ENCODE data around the gene AFF3. TPM values are rescaled to one million over a fixed set of nuclear protein-coding genes. Genes with fewer than 3 reads are reported as not detected.

Gene AFF3
- total and polyA plus RNA-seq, 4 donors, result 0.48 to 5.3 (median 2.3) TPM

DNA sequence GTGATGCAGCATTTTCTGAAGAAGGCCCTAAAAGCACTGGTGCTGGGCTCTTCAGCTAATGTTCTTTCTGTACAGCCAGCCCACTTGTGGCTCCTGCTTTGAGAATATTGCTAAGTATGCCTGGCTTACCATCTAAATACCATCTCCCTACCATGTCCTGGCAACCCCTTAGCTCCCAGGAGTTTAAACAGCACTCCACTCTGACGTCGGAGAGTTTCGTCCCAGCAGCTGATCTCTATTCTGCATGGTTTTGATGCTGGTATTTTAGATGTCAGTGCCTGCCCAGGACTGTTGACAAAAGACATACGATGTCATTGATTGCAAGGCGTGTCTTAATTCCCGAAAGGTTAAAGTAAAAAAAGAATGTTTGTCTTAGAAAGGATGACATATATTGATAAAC lies 47.0 kb upstream of the AFF3 start:
- H3K36me3 ChIP-seq (ENCODE audit: control insufficient read depth in 4 of 4, insufficient read depth in 3 of 4, low read depth in 1 of 4, low read length in 3 of 4), result no peaks in the 10 kb centered on the region
- no peak overlapping the region for H3K4me3 ChIP-seq (ENCODE audit: low read depth in 1 of 3, low read length in 3 of 3)
- whole genome bisulfite sequencing, result 85% methylated on average over 6 of the region's 6 CpGs
- no peak for DNase-seq (ENCODE audit: low spot score)
- no peaks in the 10 kb centered on the region for H3K9me3 ChIP-seq (ENCODE audit: control insufficient read depth in 4 of 4, low read length in 3 of 4)
- no peaks in the 10 kb centered on the region for H3K4me1 ChIP-seq (ENCODE audit: control insufficient read depth in 4 of 4, insufficient read depth in 4 of 4, low read length in 3 of 4)
- TF ChIP-seq FOXA2 (IDR thresholded peaks at IDR 0.05) (no peak), JUND (IDR thresholded peaks at IDR 0.05) (no peak), YY1 (IDR thresholded peaks at IDR 0.05) (no peak), TAF1 (conservative IDR thresholded peaks at IDR 0.05) (no peak), NR2F2 (IDR thresholded peaks at IDR 0.05) (no peak), FOXA1 (IDR thresholded peaks at IDR 0.05) (no peak), HNF4G (IDR thresholded peaks at IDR 0.05) (no peak), GABPA (IDR thresholded peaks at IDR 0.05 in 1 of 2, conservative IDR thresholded peaks at IDR 0.05 in 1 of 2) (no peak), RXRA (IDR thresholded peaks at IDR 0.05) (no peak), EGR1 (IDR thresholded peaks at IDR 0.05; ENCODE audit: low read depth in 2 of 2) (no peak), RAD21 (IDR thresholded peaks at IDR 0.05) (no peak), SP1 (IDR thresholded peaks at IDR 0.05) (no peak), HNF4A (conservative IDR thresholded peaks at IDR 0.05) (no peak)
- TF ChIP-seq, protein P1, sequence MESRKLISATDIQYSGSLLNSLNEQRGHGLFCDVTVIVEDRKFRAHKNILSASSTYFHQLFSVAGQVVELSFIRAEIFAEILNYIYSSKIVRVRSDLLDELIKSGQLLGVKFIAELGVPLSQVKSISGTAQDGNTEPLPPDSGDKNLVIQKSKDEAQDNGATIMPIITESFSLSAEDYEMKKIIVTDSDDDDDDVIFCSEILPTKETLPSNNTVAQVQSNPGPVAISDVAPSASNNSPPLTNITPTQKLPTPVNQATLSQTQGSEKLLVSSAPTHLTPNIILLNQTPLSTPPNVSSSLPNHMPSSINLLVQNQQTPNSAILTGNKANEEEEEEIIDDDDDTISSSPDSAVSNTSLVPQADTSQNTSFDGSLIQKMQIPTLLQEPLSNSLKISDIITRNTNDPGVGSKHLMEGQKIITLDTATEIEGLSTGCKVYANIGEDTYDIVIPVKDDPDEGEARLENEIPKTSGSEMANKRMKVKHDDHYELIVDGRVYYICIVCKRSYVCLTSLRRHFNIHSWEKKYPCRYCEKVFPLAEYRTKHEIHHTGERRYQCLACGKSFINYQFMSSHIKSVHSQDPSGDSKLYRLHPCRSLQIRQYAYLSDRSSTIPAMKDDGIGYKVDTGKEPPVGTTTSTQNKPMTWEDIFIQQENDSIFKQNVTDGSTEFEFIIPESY (IDR thresholded peaks at IDR 0.05), result no peak
- TF ChIP-seq, protein P2, sequence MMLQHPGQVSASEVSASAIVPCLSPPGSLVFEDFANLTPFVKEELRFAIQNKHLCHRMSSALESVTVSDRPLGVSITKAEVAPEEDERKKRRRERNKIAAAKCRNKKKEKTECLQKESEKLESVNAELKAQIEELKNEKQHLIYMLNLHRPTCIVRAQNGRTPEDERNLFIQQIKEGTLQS (IDR thresholded peaks at IDR 0.05), result no peak
- TF ChIP-seq, protein P3, sequence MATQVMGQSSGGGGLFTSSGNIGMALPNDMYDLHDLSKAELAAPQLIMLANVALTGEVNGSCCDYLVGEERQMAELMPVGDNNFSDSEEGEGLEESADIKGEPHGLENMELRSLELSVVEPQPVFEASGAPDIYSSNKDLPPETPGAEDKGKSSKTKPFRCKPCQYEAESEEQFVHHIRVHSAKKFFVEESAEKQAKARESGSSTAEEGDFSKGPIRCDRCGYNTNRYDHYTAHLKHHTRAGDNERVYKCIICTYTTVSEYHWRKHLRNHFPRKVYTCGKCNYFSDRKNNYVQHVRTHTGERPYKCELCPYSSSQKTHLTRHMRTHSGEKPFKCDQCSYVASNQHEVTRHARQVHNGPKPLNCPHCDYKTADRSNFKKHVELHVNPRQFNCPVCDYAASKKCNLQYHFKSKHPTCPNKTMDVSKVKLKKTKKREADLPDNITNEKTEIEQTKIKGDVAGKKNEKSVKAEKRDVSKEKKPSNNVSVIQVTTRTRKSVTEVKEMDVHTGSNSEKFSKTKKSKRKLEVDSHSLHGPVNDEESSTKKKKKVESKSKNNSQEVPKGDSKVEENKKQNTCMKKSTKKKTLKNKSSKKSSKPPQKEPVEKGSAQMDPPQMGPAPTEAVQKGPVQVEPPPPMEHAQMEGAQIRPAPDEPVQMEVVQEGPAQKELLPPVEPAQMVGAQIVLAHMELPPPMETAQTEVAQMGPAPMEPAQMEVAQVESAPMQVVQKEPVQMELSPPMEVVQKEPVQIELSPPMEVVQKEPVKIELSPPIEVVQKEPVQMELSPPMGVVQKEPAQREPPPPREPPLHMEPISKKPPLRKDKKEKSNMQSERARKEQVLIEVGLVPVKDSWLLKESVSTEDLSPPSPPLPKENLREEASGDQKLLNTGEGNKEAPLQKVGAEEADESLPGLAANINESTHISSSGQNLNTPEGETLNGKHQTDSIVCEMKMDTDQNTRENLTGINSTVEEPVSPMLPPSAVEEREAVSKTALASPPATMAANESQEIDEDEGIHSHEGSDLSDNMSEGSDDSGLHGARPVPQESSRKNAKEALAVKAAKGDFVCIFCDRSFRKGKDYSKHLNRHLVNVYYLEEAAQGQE (IDR thresholded peaks at IDR 0.05), result no peak
- TF ChIP-seq, protein P4, sequence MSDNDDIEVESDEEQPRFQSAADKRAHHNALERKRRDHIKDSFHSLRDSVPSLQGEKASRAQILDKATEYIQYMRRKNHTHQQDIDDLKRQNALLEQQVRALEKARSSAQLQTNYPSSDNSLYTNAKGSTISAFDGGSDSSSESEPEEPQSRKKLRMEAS (IDR thresholded peaks at IDR 0.05), result no peak
- TF ChIP-seq, protein P5, sequence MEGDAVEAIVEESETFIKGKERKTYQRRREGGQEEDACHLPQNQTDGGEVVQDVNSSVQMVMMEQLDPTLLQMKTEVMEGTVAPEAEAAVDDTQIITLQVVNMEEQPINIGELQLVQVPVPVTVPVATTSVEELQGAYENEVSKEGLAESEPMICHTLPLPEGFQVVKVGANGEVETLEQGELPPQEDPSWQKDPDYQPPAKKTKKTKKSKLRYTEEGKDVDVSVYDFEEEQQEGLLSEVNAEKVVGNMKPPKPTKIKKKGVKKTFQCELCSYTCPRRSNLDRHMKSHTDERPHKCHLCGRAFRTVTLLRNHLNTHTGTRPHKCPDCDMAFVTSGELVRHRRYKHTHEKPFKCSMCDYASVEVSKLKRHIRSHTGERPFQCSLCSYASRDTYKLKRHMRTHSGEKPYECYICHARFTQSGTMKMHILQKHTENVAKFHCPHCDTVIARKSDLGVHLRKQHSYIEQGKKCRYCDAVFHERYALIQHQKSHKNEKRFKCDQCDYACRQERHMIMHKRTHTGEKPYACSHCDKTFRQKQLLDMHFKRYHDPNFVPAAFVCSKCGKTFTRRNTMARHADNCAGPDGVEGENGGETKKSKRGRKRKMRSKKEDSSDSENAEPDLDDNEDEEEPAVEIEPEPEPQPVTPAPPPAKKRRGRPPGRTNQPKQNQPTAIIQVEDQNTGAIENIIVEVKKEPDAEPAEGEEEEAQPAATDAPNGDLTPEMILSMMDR (IDR thresholded peaks at IDR 0.05; ENCODE audit: low read depth, low read length, missing input control), result no peak
- no peak overlapping the region for H3K27ac ChIP-seq (ENCODE audit: low read depth in 1 of 2, low read length in 2 of 2)
- H3K27me3 ChIP-seq (ENCODE audit: control insufficient read depth in 4 of 4, insufficient read depth in 4 of 4, low read length in 3 of 4), result no peaks in the 10 kb centered on the region
- no peak overlapping the region for H3K9ac ChIP-seq (ENCODE audit: low read depth in 1 of 2, low read length in 2 of 2)

Data from liver (tissue), 9 donors.